Keratinocyte (primary cell): ENCODE measurements around the gene DMKN. TPM values are rescaled to one million over a fixed set of nuclear protein-coding genes. Genes with fewer than 3 reads are reported as not detected.

Experiments used
- DNase-seq: peaks from one replicate; pipeline ENCODE4 v3.0.0-alpha.2; 2011; ENCODE audit warnings: low read depth, missing footprints, low spot score
- FAIRE-seq: peaks from 2 replicates; lab custom pipeline; 2011; peaks lifted over from hg19 to GRCh38; lab: Jason Lieb, UNC
- H2AFZ ChIP-seq: 2 replicates; pipeline ENCODE4 v1.6.0; 2012; ENCODE audit warnings: low read length, control low read depth, inconsistent platforms; ENCODE audit not compliant: control insufficient read depth
- H3K27ac ChIP-seq: 2 replicates; pipeline ENCODE4 v1.5.1; 2011; ENCODE audit warnings: low read length; ENCODE audit not compliant: control insufficient read depth, insufficient read depth
- H3K27me3 ChIP-seq: 3 replicates; pipeline ENCODE4 v1.6.0; 2011; ENCODE audit warnings: low read length; ENCODE audit not compliant: control insufficient read depth, insufficient read depth; ENCODE audit errors: extremely low read depth
- H3K36me3 ChIP-seq, 2 experiments: 2 replicates in 1 of 2; 3 replicates in 1 of 2; pipeline ENCODE4 v1.5.1; 2011; ENCODE audit warnings: low read length in 2 of 2, mild to moderate bottlenecking in 1 of 2; ENCODE audit not compliant: control insufficient read depth in 2 of 2, insufficient read depth in 2 of 2; ENCODE audit errors: extremely low read depth in 1 of 2
- H3K4me1 ChIP-seq: 3 replicates; pipeline ENCODE4 v1.5.1; 2011; ENCODE audit warnings: low read length; ENCODE audit not compliant: control insufficient read depth, insufficient read depth; ENCODE audit errors: extremely low read depth
- H3K4me2 ChIP-seq: 3 replicates; pipeline ENCODE4 v1.6.0; 2011; ENCODE audit warnings: low read depth, low read length; ENCODE audit not compliant: control insufficient read depth, insufficient read depth; ENCODE audit errors: extremely low read depth
- H3K4me3 ChIP-seq, 3 experiments: fragments of 200-600 bp in 1 of 3; sonication (generic) in 1 of 3; 2 replicates in 2 of 3; 3 replicates in 1 of 3; pipeline ENCODE4 v1.5.1; 2011 to 2016; ENCODE audit warnings: low read length in 3 of 3, mild to moderate bottlenecking in 3 of 3, control low read depth in 2 of 3, inconsistent platforms in 1 of 3, low read depth in 1 of 3, mixed read lengths in 1 of 3, mixed run types in 1 of 3, moderate library complexity in 1 of 3; ENCODE audit not compliant: control insufficient read depth in 2 of 3, insufficient read depth in 2 of 3; ENCODE audit errors: extremely low read depth in 1 of 3
- H3K79me2 ChIP-seq: 2 replicates; pipeline ENCODE4 v1.6.0; 2012; ENCODE audit warnings: low read length; ENCODE audit not compliant: control insufficient read depth, insufficient read depth
- H3K9ac ChIP-seq: 3 replicates; pipeline ENCODE4 v1.6.0; 2011; ENCODE audit warnings: low read length; ENCODE audit not compliant: control insufficient read depth, insufficient read depth; ENCODE audit errors: extremely low read depth
- H3K9me1 ChIP-seq: 3 replicates; pipeline ENCODE4 v1.6.0; 2011; ENCODE audit warnings: low read length; ENCODE audit not compliant: control insufficient read depth, insufficient read depth; ENCODE audit errors: extremely low read depth
- H3K9me3 ChIP-seq: 2 replicates; pipeline ENCODE4 v1.5.1; 2012; ENCODE audit warnings: low read depth, low read length; ENCODE audit not compliant: control insufficient read depth
- H4K20me1 ChIP-seq: 3 replicates; pipeline ENCODE4 v1.6.0; 2011; ENCODE audit warnings: low read length; ENCODE audit not compliant: control insufficient read depth, insufficient read depth; ENCODE audit errors: extremely low read depth
- CTCF ChIP-seq, 3 experiments: IDR thresholded peaks in 1 of 3; conservative IDR thresholded peaks in 1 of 3; optimal IDR thresholded peaks in 1 of 3; 2 replicates in 2 of 3; 3 replicates in 1 of 3; pipeline versions ENCODE3 to v1.5.1; 2011; ENCODE audit warnings: low read length in 3 of 3, mild to moderate bottlenecking in 3 of 3, moderate library complexity in 2 of 3, control low read depth in 1 of 3, inconsistent platforms in 1 of 3; ENCODE audit not compliant: insufficient read depth in 2 of 3; ENCODE audit errors: extremely low read depth in 1 of 3
- EZH2 ChIP-seq: IDR thresholded peaks from one replicate; pipeline ENCODE4 v1.6.1; 2012; ENCODE audit warnings: inconsistent platforms, mild to moderate bottlenecking, low read length, moderate library complexity
- dilution Hi-C: fragments of 300-500 bp; cut with MboI; formaldehyde crosslinking; loops from one replicate; pipeline ENCODE4 v1.7.0; 2020; ENCODE audit warnings: low sequenced_read_pairs; ENCODE audit not compliant: extremely low pct_ligation_motif_present
- polyA plus RNA-seq, 5 experiments: library from polyadenylated mRNA; depleted of rRNA in 3 of 5; stranded (reverse) in 3 of 5; stranded (forward) in 1 of 5; unstranded in 1 of 5; fragments of >200 nt; gene quantifications; 1 replicate in 1 of 5; 2 replicates in 3 of 5; 3 replicates in 1 of 5; pipeline versions ENCODE4 v1.2.1 to v1.2.3, GENCODE V29; 2011 to 2012; ENCODE audit warnings: missing spikeins in 2 of 5, low read depth in 1 of 5, low replicate concordance in 1 of 5

The DMKN gene
- polyA plus RNA-seq, 1 donor (not counting 4 experiments of a cell fraction or from before 2014, with no cell fraction given), result 235 TPM

GRCh38 chr19:35545855-35546381 lies 32.5 kb upstream of the DMKN start:
- dilution Hi-C loops, result no loop called here
- peak overlapping the region; percentile 88 for H3K27ac ChIP-seq
- peak; percentile 20 for FAIRE-seq
- peak overlapping the region; percentile 87 for H2AFZ ChIP-seq
- peak overlapping the region; percentile 98 for H3K4me2 ChIP-seq
- peaks cover 9 to 13% of the 10 kb centered on the region in 2 experiments for H3K36me3 ChIP-seq
- TF ChIP-seq CTCF (optimal IDR thresholded peaks at IDR 0.05 in 1 of 3, IDR thresholded peaks at IDR 0.05 in 1 of 3, conservative IDR thresholded peaks at IDR 0.05 in 1 of 3; ENCODE audit: extremely low read depth in 1 of 3, insufficient read depth in 2 of 3, low read length in 3 of 3), result no peak
- TF ChIP-seq EZH2, result no peak
- H3K27me3 ChIP-seq, result no peaks in the 10 kb centered on the region
- peak overlapping the region; percentile 93 for H3K9ac ChIP-seq
- no peaks in the 10 kb centered on the region for H3K9me1 ChIP-seq
- H3K4me1 ChIP-seq, result peaks cover 15% of the 10 kb centered on the region
- H3K79me2 ChIP-seq, result peaks cover 32% of the 10 kb centered on the region
- peak overlapping the region; percentile 87 to 96 (median 90) for H3K4me3 ChIP-seq
- no peak for DNase-seq
- no peaks in the 10 kb centered on the region for H3K9me3 ChIP-seq
- no peaks in the 10 kb centered on the region for H4K20me1 ChIP-seq

DNA sequence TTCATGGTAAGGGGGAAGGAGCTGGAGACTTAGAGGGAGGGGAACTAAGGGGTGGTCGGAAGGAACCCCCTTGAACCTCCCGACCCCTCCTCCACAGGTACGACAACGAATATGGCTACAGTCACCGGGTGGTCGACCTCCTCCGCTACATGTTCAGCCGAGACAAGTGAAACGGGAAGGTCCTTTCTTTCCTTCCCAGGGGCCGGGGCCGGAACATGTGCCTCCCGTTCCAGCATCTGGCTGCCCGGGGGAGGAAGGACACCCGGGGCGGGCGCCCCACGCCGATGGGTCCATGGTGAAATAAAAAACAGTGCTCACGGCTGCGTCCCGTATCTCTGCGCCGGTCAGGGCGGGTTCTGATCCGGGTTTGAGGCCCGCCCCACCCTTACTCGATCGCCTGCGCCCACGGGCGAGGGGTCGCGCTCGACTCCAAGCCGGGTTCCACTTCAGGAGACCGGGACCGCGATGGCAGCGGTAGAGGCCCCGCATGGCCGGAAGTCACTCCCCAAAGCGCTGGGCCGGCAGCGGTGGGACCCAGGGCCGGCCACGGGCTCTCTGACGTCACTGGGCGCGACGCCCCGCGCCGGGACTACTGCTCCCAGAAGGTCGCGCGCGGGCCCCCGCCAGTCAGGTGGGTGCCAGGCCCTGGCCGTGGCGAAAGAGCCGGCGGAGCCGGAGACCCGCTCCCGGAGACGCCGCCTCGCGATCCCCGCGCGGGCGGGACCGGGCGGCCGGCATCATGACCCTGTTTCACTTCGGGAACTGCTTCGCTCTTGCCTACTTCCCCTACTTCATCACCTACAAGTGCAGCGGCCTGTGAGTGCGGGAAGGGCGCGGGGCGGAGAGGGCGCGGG lies 31.8 kb upstream of the DMKN start, which contains the start of gene TMEM147:
TSS of gene TMEM147 (plus strand) at position 626 of the 854 bp plus-strand sequence. CDS start at position 740, 114 bp downstream.
- peak within 1 kb of the TSS; percentile 98 for H3K4me2 ChIP-seq
- DNase-seq (no peak), FAIRE-seq (peak; percentile 43)
- peak within 1 kb of the TSS; percentile 87 for H2AFZ ChIP-seq
- H3K36me3 ChIP-seq, result peaks cover 8 to 15% of the 10 kb centered on the region in 2 experiments
- dilution Hi-C loops, result no loop called here
- no peaks in the 10 kb centered on the region for H3K9me1 ChIP-seq
- no peaks in the 10 kb centered on the region for H4K20me1 ChIP-seq
- H3K4me3 ChIP-seq, result peak within 1 kb of the TSS; percentile 87 to 96 (median 90)
- H3K79me2 ChIP-seq, result peaks cover 32% of the 10 kb centered on the region
- H3K9me3 ChIP-seq, result no peaks in the 10 kb centered on the region
- TF ChIP-seq EZH2 (no peak), CTCF (optimal IDR thresholded peaks at IDR 0.05 in 1 of 3, IDR thresholded peaks at IDR 0.05 in 1 of 3, conservative IDR thresholded peaks at IDR 0.05 in 1 of 3; ENCODE audit: extremely low read depth in 1 of 3, insufficient read depth in 2 of 3, low read length in 3 of 3) (no peak)
- peak within 1 kb of the TSS; percentile 88 for H3K27ac ChIP-seq
- peak within 1 kb of the TSS; percentile 93 for H3K9ac ChIP-seq
- no peaks in the 10 kb centered on the region for H3K27me3 ChIP-seq
- peaks cover 15% of the 10 kb centered on the region for H3K4me1 ChIP-seq
